Vagina (tissue), 2 donors: ENCODE data around the gene DBH. TPM values are rescaled to one million over a fixed set of nuclear protein-coding genes. Genes with fewer than 3 reads are reported as not detected.

Source experiments
- DNase-seq, 2 donors: peaks; one replicate each; pipeline ENCODE4 v3.0.0-alpha.2; 2017; ENCODE audit errors: extremely low spot score in 2 of 2
- H3K27ac ChIP-seq: fragments of 200-600 bp; sonication (generic); one replicate; pipeline ENCODE4 v1.5.1; 2019
- H3K27me3 ChIP-seq: fragments of 200-600 bp; sonication (generic); one replicate; pipeline ENCODE4 v1.5.1; 2019
- H3K36me3 ChIP-seq, 2 donors: fragments of 200-600 bp; sonication (generic); one replicate each; pipeline ENCODE4 v1.5.1; 2017 to 2019
- H3K4me1 ChIP-seq: fragments of 200-600 bp; sonication (generic); one replicate; pipeline ENCODE4 v1.5.1; 2019
- H3K4me3 ChIP-seq, 2 donors: fragments of 200-600 bp; sonication (generic); 1 replicate in 1 of 2; 2 replicates in 1 of 2; pipeline ENCODE4 v1.5.1; 2016 to 2019
- H3K9me3 ChIP-seq: fragments of 200-600 bp; sonication (generic); one replicate; pipeline ENCODE4 v1.5.1; 2019
- POLR2A ChIP-seq, 2 donors: fragments of 450-650 bp; IDR thresholded peaks; one replicate each; pipeline ENCODE4 v1.6.1; 2017; ENCODE audit warnings: antibody characterized with exemption in 2 of 2, mild to moderate bottlenecking in 2 of 2, moderate library complexity in 2 of 2
- POLR2AphosphoS5 ChIP-seq, 2 donors: sonication (generic); formaldehyde crosslinking; IDR thresholded peaks; one replicate each; pipeline ENCODE4 v1.9.0; 2017; ENCODE audit warnings: antibody characterized with exemption in 2 of 2, mild to moderate bottlenecking in 2 of 2, low read depth in 1 of 2; ENCODE audit not compliant: insufficient read depth in 1 of 2
- intact Hi-C: fragments of 100-400 bp; cut with DNase I; formaldehyde crosslinking; loops from one replicate; pipeline ENCODE4 v1.15.1; 2023
- total RNA-seq: library from RNA; depleted of rRNA; stranded (reverse); fragments of >200 nt; gene quantifications from one replicate; pipeline ENCODE4 v1.2.3, GENCODE V29; 2016
- TF ChIP-seq, protein P1 (sequence below), 3 experiments: fragments of 450-650 bp in 2 of 3; fragments of 200-600 bp in 1 of 3; sonication (generic) in 1 of 3; IDR thresholded peaks; one replicate each; pipeline ENCODE4 v1.5.1; 2017 to 2019; ENCODE audit warnings: antibody characterized with exemption in 3 of 3, mild to moderate bottlenecking in 2 of 3, moderate library complexity in 2 of 3

Gene DBH
- total RNA-seq, 1 donor from 2014 or later: 12.0 TPM

- no peak for DNase-seq
- Histone ChIP-seq H3K27me3 (no peaks in the 10 kb centered on the region), H3K4me3 (peak overlapping the region; percentile 38 to 40)
Measured at GRCh38 chr9:133701981-133702797, 66.0 kb downstream of the DBH start.

GRCh38 chr9:133702798-133703590 is 66.8 kb downstream of the DBH start:
- peak overlapping the region; percentile 38 to 40 for H3K4me3 ChIP-seq
- intact Hi-C loops: no loop called here
- H3K27ac ChIP-seq: peak overlapping the region; percentile 54
- no peaks in the 10 kb centered on the region for H3K9me3 ChIP-seq
- TF ChIP-seq, protein P1, sequence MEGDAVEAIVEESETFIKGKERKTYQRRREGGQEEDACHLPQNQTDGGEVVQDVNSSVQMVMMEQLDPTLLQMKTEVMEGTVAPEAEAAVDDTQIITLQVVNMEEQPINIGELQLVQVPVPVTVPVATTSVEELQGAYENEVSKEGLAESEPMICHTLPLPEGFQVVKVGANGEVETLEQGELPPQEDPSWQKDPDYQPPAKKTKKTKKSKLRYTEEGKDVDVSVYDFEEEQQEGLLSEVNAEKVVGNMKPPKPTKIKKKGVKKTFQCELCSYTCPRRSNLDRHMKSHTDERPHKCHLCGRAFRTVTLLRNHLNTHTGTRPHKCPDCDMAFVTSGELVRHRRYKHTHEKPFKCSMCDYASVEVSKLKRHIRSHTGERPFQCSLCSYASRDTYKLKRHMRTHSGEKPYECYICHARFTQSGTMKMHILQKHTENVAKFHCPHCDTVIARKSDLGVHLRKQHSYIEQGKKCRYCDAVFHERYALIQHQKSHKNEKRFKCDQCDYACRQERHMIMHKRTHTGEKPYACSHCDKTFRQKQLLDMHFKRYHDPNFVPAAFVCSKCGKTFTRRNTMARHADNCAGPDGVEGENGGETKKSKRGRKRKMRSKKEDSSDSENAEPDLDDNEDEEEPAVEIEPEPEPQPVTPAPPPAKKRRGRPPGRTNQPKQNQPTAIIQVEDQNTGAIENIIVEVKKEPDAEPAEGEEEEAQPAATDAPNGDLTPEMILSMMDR (IDR thresholded peaks at IDR 0.05): no peak
- TF ChIP-seq POLR2AphosphoS5 (IDR thresholded peaks at IDR 0.05; ENCODE audit: insufficient read depth in 1 of 2, low read depth in 1 of 2): peak in 1 of 2 donors; percentile 8
- DNase-seq: no peak
- peaks cover 18% of the 10 kb centered on the region for H3K4me1 ChIP-seq
- no peaks in the 10 kb centered on the region for H3K27me3 ChIP-seq
- H3K36me3 ChIP-seq: no peaks in the 10 kb centered on the region

More at GRCh38 chr9:133701981-133702797, 66.0 kb downstream of the DBH start:
- Histone ChIP-seq H3K4me1 (peaks cover 18% of the 10 kb centered on the region), H3K27ac (peak overlapping the region; percentile 58), H3K36me3 (no peaks in the 10 kb centered on the region), H3K9me3 (no peaks in the 10 kb centered on the region)
- intact Hi-C loops: no loop called here
- TF ChIP-seq, protein P1 (IDR thresholded peaks at IDR 0.05): no peak
- no peak for TF ChIP-seq POLR2A (IDR thresholded peaks at IDR 0.05)
- peak in 1 of 2 donors; percentile 45 for TF ChIP-seq POLR2AphosphoS5 (IDR thresholded peaks at IDR 0.05; ENCODE audit: insufficient read depth in 1 of 2, low read depth in 1 of 2)

DNA sequence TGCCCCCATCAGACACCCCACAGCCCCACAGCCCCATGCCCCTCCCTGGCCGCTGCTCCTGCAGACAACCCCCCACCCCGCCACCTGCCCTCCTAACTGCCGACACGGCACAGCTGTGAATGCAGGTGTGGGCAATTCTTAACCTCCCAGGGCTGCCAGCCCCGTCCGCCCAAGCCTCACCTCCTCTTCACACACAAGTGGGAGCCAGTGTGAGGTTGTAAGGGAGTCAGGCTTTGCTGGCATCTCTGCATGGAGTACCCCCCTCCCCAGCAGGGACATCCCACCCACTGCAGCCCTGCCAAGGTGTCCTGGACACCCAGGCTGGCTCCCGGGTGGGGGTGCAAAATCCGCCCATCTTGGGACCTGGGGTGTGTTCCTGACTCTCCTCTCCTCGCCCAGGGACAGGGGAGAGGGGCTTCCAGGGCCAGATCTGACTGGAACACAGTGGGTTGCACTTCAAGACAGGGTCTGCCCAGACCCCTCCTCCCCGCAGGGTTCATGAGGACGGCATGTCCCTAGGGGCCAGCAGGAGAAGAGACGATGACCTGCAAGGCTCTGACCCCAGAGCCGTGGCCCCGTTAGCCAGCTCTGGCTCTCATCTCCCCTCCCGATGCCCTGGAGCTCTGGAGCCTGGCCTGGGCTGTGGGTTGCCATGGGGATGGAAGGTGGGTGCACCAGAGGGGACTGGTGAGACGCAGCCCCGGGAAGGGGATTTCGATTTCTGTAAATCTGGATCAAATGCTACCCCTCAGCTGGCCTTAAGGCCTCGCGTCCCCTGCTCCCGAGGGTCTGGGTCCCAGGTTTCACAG is 67.6 kb downstream of the DBH start:
- Histone ChIP-seq H3K4me1 (peaks cover 18% of the 10 kb centered on the region), H3K27me3 (no peaks in the 10 kb centered on the region), H3K4me3 (no peak overlapping the region), H3K27ac (no peak overlapping the region), H3K9me3 (no peaks in the 10 kb centered on the region), H3K36me3 (no peaks in the 10 kb centered on the region)
- intact Hi-C loops: no loop called here
- no peak for DNase-seq
- no peak for TF ChIP-seq POLR2A (IDR thresholded peaks at IDR 0.05)
- TF ChIP-seq, protein P1 (IDR thresholded peaks at IDR 0.05): no peak
- no peak for TF ChIP-seq POLR2AphosphoS5 (IDR thresholded peaks at IDR 0.05; ENCODE audit: insufficient read depth in 1 of 2, low read depth in 1 of 2)

GRCh38 chr9:133704711-133705181 is 68.6 kb downstream of the DBH start:
- H3K4me3 ChIP-seq: no peak overlapping the region
- no peaks in the 10 kb centered on the region for H3K27me3 ChIP-seq
- H3K36me3 ChIP-seq: no peaks in the 10 kb centered on the region
- no peak overlapping the region for H3K27ac ChIP-seq
- no peak for DNase-seq
- no peaks in the 10 kb centered on the region for H3K9me3 ChIP-seq
- no peak for TF ChIP-seq POLR2AphosphoS5 (IDR thresholded peaks at IDR 0.05; ENCODE audit: insufficient read depth in 1 of 2, low read depth in 1 of 2)
- no peak for TF ChIP-seq POLR2A (IDR thresholded peaks at IDR 0.05)
- TF ChIP-seq, protein P1 (IDR thresholded peaks at IDR 0.05): no peak
- peaks cover 18% of the 10 kb centered on the region for H3K4me1 ChIP-seq
- intact Hi-C loops: no loop called here
